K562 (cell line): ENCODE data around the gene ARFGEF3. TPM values are rescaled to one million over a fixed set of nuclear protein-coding genes. Genes with fewer than 3 reads are reported as not detected.
"Not testable (repeated sequence)": the region's sequence is repeated elsewhere in the genome, so short reads cannot be mapped to it uniquely, and the experiment has no call there.

Experiments used
- ATAC-seq: fragments of 200-7000 bp; cut with Tn5 transposase; 3 replicates; pipeline ENCODE4 v1.9.1; 2020; ENCODE audit warnings: moderate library complexity
- BruUV-seq: library from RNA; stranded (reverse); fragments of 400-500 nt; replicated peaks from 2 replicates; lab custom pipeline; 2021; lab: Mats Ljungman, UMichigan
- CTCF ChIA-PET: fragments of 300-600 bp; formaldehyde crosslinking; extraction: SDS; loops from one replicate; lab custom pipeline; 2021; ENCODE audit warnings: low intra/inter-chr PET ratio; lab: Yijun Ruan, JAX
- POLR2A ChIA-PET: fragments of 300-600, 350-650 bp; sonication (Branson Sonifier 250); formaldehyde crosslinking; extraction: SDS; loops from one replicate; lab custom pipeline; 2021; ENCODE audit warnings: antibody characterized with exemption, inconsistent platforms; lab: Yijun Ruan, JAX
- DNase-seq, 4 experiments: peaks; one replicate each; pipeline versions ENCODE4 v3.0.0 to v3.0.0-alpha.2; 2011 to 2018; ENCODE audit warnings: low spot score in 3 of 4, mixed read lengths in 3 of 4; ENCODE audit errors: extremely low read depth in 1 of 4
- FAIRE-seq: peaks from 2 replicates; lab custom pipeline; 2011; peaks lifted over from hg19 to GRCh38; lab: Jason Lieb, UNC
- H2AFZ ChIP-seq: 2 replicates; pipeline ENCODE4 v1.6.0; 2011; ENCODE audit warnings: low read depth, low read length, control low read depth, inconsistent platforms
- H3K27ac ChIP-seq: fragments of 200-600 bp; 3 replicates; pipeline ENCODE4 v1.8.0; 2011; ENCODE audit warnings: low read depth, mild to moderate bottlenecking, control low read depth, inconsistent platforms, low read length, moderate library complexity, mixed read lengths; ENCODE audit errors: extremely low read depth
- H3K27me3 ChIP-seq, 2 experiments: fragments of 300-600 bp in 1 of 2; 2 replicates in 1 of 2; 3 replicates in 1 of 2; pipeline versions ENCODE4 v1.6.0 to v1.8.0; 2011; ENCODE audit warnings: inconsistent platforms in 2 of 2, low read length in 2 of 2, mild to moderate bottlenecking in 1 of 2, mixed read lengths in 1 of 2, moderate library complexity in 1 of 2; ENCODE audit not compliant: control insufficient read depth in 2 of 2, insufficient read depth in 2 of 2
- H3K36me3 ChIP-seq: fragments of 300-600 bp; 3 replicates; pipeline ENCODE4 v1.8.0; 2011; ENCODE audit warnings: mild to moderate bottlenecking, low read length, inconsistent platforms; ENCODE audit not compliant: control insufficient read depth, insufficient read depth
- H3K4me1 ChIP-seq, 2 experiments: fragments of 200-600 bp in 1 of 2; replicated peaks in 1 of 2; 2 replicates in 1 of 2; 3 replicates in 1 of 2; pipeline versions ENCODE4 v1.5.1 to v1.8.0; 2011; ENCODE audit warnings: inconsistent platforms in 2 of 2, low read length in 2 of 2, mild to moderate bottlenecking in 1 of 2, mixed read lengths in 1 of 2, moderate library complexity in 1 of 2; ENCODE audit not compliant: control insufficient read depth in 2 of 2, insufficient read depth in 2 of 2
- H3K4me2 ChIP-seq: 2 replicates; pipeline ENCODE4 v1.6.1; 2011; ENCODE audit warnings: low read length, control low read depth, inconsistent platforms, mixed read lengths; ENCODE audit not compliant: insufficient read depth
- H3K4me3 ChIP-seq: fragments of 200-600 bp; sonication (generic), shearing (Covaris generic); 2 replicates; pipeline ENCODE4 v1.5.1; 2016; ENCODE audit warnings: control low read depth, inconsistent platforms
- H3K79me2 ChIP-seq: fragments of 200-600 bp; 3 replicates; pipeline ENCODE4 v1.8.0; 2011; ENCODE audit warnings: low read length, inconsistent platforms; ENCODE audit not compliant: control insufficient read depth, insufficient read depth
- H3K9ac ChIP-seq, 2 experiments: 2 replicates each; pipeline versions ENCODE4 v1.6.0 to v1.6.1; 2011; ENCODE audit warnings: low read depth in 2 of 2, low read length in 2 of 2, control low read depth in 1 of 2, inconsistent platforms in 1 of 2, mild to moderate bottlenecking in 1 of 2, mixed read lengths in 1 of 2; ENCODE audit not compliant: insufficient read depth in 1 of 2
- H3K9me1 ChIP-seq: one replicate; pipeline ENCODE4 v1.6.0; 2011; ENCODE audit warnings: inconsistent platforms, mild to moderate bottlenecking, low read length, moderate library complexity; ENCODE audit not compliant: control insufficient read depth, insufficient read depth
- H3K9me3 ChIP-seq: replicated peaks from 2 replicates; pipeline ENCODE4 v1.5.1; 2011; ENCODE audit warnings: low read depth, low read length, inconsistent platforms; ENCODE audit not compliant: control insufficient read depth, insufficient read depth
- H4K20me1 ChIP-seq: replicated peaks from 2 replicates; pipeline ENCODE4 v1.6.1; 2011; ENCODE audit warnings: low read length, inconsistent platforms, mixed read lengths; ENCODE audit not compliant: control insufficient read depth, insufficient read depth
- CSDE1 ChIP-seq, 2 experiments: fragments of 450-650 bp; IDR thresholded peaks; 2 replicates each; pipeline ENCODE4 v1.6.1; 2016; ENCODE audit warnings: mild to moderate bottlenecking in 1 of 2
- ID3 ChIP-seq, 2 experiments: fragments of 250-450 bp in 1 of 2; fragments of 450-650 bp in 1 of 2; sonication (Bioruptor Pico) in 1 of 2; IDR thresholded peaks; 2 replicates each; pipeline versions ENCODE4 v1.6.1 to v1.8.0; 2016 to 2021; ENCODE audit warnings: mild to moderate bottlenecking in 2 of 2, moderate library complexity in 2 of 2, missing compliant biosample characterization in 1 of 2, missing genetic modification characterization in 1 of 2
- MCM5 ChIP-seq: fragments of 450-650 bp; IDR thresholded peaks from 2 replicates; pipeline ENCODE4 v1.6.1; 2016; ENCODE audit warnings: low read depth
- NCOR1 ChIP-seq: fragments of 450-650 bp; IDR thresholded peaks from 2 replicates; pipeline ENCODE4 v1.6.1; 2016; ENCODE audit warnings: mild to moderate bottlenecking, moderate library complexity
- SNRNP70 ChIP-seq: fragments of 200-400 bp; formaldehyde crosslinking; optimal IDR thresholded peaks from 2 replicates; pipeline ENCODE3; 2017; ENCODE audit warnings: low read depth, low read length
- SUPT5H ChIP-seq: fragments of 450-650 bp; IDR thresholded peaks from 2 replicates; pipeline ENCODE4 v1.6.1; 2016
- TBP ChIP-seq: optimal IDR thresholded peaks from 2 replicates; pipeline ENCODE3; 2011; ENCODE audit warnings: low read depth, low read length, improper control_type of control experiment
- THRAP3 ChIP-seq: fragments of 450-650 bp; IDR thresholded peaks from 2 replicates; pipeline ENCODE4 v1.6.1; 2016; ENCODE audit warnings: mild to moderate bottlenecking, inconsistent platforms, borderline replicate concordance
- UBTF ChIP-seq, 2 experiments: IDR thresholded peaks; 2 replicates each; pipeline ENCODE4 v1.6.1; 2012; ENCODE audit warnings: improper control_type of control experiment in 2 of 2, low read depth in 2 of 2, low read length in 2 of 2, borderline replicate concordance in 1 of 2
- ZBTB5 ChIP-seq: fragments of 450-650 bp; IDR thresholded peaks from 2 replicates; pipeline ENCODE4 v1.6.1; 2017; ENCODE audit warnings: antibody characterized with exemption
- ZNF431 ChIP-seq: sonication (generic); formaldehyde crosslinking; IDR thresholded peaks from 2 replicates; pipeline ENCODE4 v1.8.0; 2022; ENCODE audit warnings: mild to moderate bottlenecking, missing genetic modification reagents
- ZSCAN32 ChIP-seq: fragments of 450-650 bp; formaldehyde crosslinking; IDR thresholded peaks from 2 replicates; pipeline ENCODE4 v1.4.0; 2020; ENCODE audit warnings: mild to moderate bottlenecking, moderate library complexity
- WGBS: fragments of 100-300 bp; shearing (Covaris generic); methylation state at CpG from one replicate; pipeline ENCODE4 v1.1.6; 2016; ENCODE audit warnings: low coverage, mixed read lengths; ENCODE audit not compliant: insufficient coverage; ENCODE audit errors: missing lambda C conversion rate; 5-methylcytosine and 5-hydroxymethylcytosine counted together
- in situ Hi-C: fragments of 300-500 bp; cut with MboI; formaldehyde crosslinking; loops from 4 replicates; pipeline ENCODE4 v1.15.0; 2018; ENCODE audit warnings: inconsistent platforms, mixed read lengths
- intact Hi-C: fragments of 100-400 bp; cut with micrococcal nuclease; formaldehyde crosslinking; loops from 2 replicates; pipeline ENCODE4 v1.14.2; 2022
- polyA plus RNA-seq, 8 experiments: library from polyadenylated mRNA; depleted of rRNA in 4 of 8; stranded (reverse) in 5 of 8; unstranded in 3 of 8; fragments of >200 nt; fragmentation: Nextera tagmentation in 2 of 8; fragmentation: Illumina TruSeq in 1 of 8; extraction: Ambion mirVana in 2 of 8; extraction: Trizol in 1 of 8; gene quantifications; 2 replicates each; pipeline versions ENCODE4 v1.2.1 to v1.2.3, GENCODE V29; 2011 to 2014; ENCODE audit warnings: inconsistent platforms in 1 of 8, missing spikeins in 1 of 8
- total RNA-seq, 7 experiments: library from RNA; depleted of rRNA in 6 of 7; stranded (reverse); fragments of >200 nt in 6 of 7; fragmentation: Illumina TruSeq in 2 of 7; extraction: Trizol in 2 of 7; gene quantifications; 2 replicates each; pipeline versions ENCODE4 v1.2.1 to v1.2.3, GENCODE V29; 2011 to 2021; ENCODE audit warnings: low replicate concordance in 1 of 7

Gene ARFGEF3
- total and polyA plus RNA-seq, 9 of the 15 experiments (the other 6 are each of a cell fraction or from before 2014, with no cell fraction given), result under 0.01 to 0.02 TPM; not detected in 7

GRCh38 chr6:138119229-138119628 lies 42.5 kb upstream of the ARFGEF3 start:
- H4K20me1 ChIP-seq, H3K9ac ChIP-seq, H3K9me3 ChIP-seq, H3K79me2 ChIP-seq, CTCF ChIA-PET, H3K4me1 ChIP-seq, POLR2A ChIA-PET, H3K27me3 ChIP-seq, BruUV-seq, DNase-seq, ATAC-seq, H3K9me1 ChIP-seq, H2AFZ ChIP-seq, H3K36me3 ChIP-seq, H3K27ac ChIP-seq, FAIRE-seq, H3K4me2 ChIP-seq, H3K4me3 ChIP-seq: not testable (repeated sequence)
- peak; percentile 56; the same call in 1 of the 2 replicates for TF ChIP-seq ZNF431 (CRISPR knock-in tag)
- in situ Hi-C loops, result loop anchor here (5.0 to 10.0 kb wide), 4 partner anchors 398 to 1246 kb away; no protein-coding TSS in a partner anchor
- intact Hi-C loops, result loop anchor here (5.0 kb wide), 2 partner anchors 288 to 868 kb away; partner anchors contain the start of gene REPS1
- 0% methylated on average over 1 of the region's 1 CpG for WGBS

- Histone ChIP-seq H4K20me1 (no peaks in the 10 kb centered on the region), H3K27ac (no peak overlapping the region), H3K79me2 (no peaks in the 10 kb centered on the region), H3K9ac (no peak overlapping the region), H3K27me3 (no peaks in the 10 kb centered on the region), H3K9me1 (no peaks in the 10 kb centered on the region), H3K4me1 (no peaks in the 10 kb centered on the region), H2AFZ (no peak overlapping the region), H3K9me3 (no peaks in the 10 kb centered on the region), H3K4me2 (no peak overlapping the region), H3K4me3 (no peak overlapping the region), H3K36me3 (no peaks in the 10 kb centered on the region)
- FAIRE-seq (no peak), DNase-seq (no peak), ATAC-seq (no peak)
- in situ Hi-C loops (loop anchor here (5.0 to 10.0 kb wide), 4 partner anchors 397 to 1245 kb away; no protein-coding TSS in a partner anchor), intact Hi-C loops (loop anchor here (5.0 kb wide), 2 partner anchors 287 to 867 kb away; partner anchors contain the start of gene REPS1)
- ChIA-PET CTCF (no interaction called here), POLR2A (no interaction called here)
- BruUV-seq, result no TSS peak
- TF ChIP-seq NCOR1, result no peak
- TF ChIP-seq CSDE1 (IDR thresholded peaks at IDR 0.05), result no peak
- no peak for TF ChIP-seq MCM5
- no peak for TF ChIP-seq THRAP3
- TF ChIP-seq ID3 (CRISPR knock-in tag; IDR thresholded peaks at IDR 0.05), result no peak
- TF ChIP-seq ID3 (tag; IDR thresholded peaks at IDR 0.05), result no peak
- no peak for TF ChIP-seq UBTF (IDR thresholded peaks at IDR 0.05; ENCODE audit: borderline replicate concordance in 1 of 2, low read depth in 2 of 2, low read length in 2 of 2)
- TF ChIP-seq ZBTB5, result no peak
- TF ChIP-seq SUPT5H, result no peak
- no peak for TF ChIP-seq ZSCAN32 (CRISPR knock-in tag)
- no peak for TF ChIP-seq TBP
- no peak for TF ChIP-seq SNRNP70
Measured at GRCh38 chr6:138119976-138120375, 41.8 kb upstream of the ARFGEF3 start.
